GM13977 (cell line): ENCODE results near the gene EIF4E1B.

ENCODE experiments used
- DNase-seq: peaks from one replicate; pipeline ENCODE4 v3.0.0; 2012; ENCODE audit warnings: low spot score
- in situ Hi-C: fragments of 300-500 bp; cut with MboI; formaldehyde crosslinking; loops from one replicate; pipeline ENCODE4 v1.12.0; 2022; ENCODE audit warnings: low sequenced_read_pairs, low pct_unique_long_range_greater_than_20kb, mixed read lengths, inconsistent platforms; ENCODE audit not compliant: unreplicated experiment
- TF ChIP-seq, protein P1 (sequence below): IDR thresholded peaks from 2 replicates; pipeline ENCODE4 v1.5.1; 2012; ENCODE audit warnings: mild to moderate bottlenecking, control low read depth; ENCODE audit not compliant: insufficient read depth; ENCODE audit errors: extremely low read depth, missing control alignments

Gene EIF4E1B

DNA sequence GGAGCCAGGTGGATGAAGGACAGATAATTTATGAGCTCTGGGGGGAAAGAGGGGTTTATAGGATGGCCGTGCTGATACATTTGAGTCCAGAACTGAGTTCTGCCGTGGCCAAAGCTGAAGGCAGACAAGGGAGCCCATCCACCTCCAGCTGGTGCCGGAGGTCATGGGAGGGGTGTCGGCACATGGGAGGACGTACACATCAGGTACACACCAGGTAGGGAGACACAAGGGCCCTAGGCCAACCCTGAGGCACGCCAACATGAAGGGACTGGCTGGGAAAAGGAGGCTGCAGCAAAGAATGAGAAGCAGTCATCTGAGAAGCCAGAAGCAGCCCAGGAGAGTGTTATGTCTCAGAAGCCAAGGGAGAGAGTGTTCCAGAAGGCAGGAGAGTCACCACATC, 18.5 kb upstream of the EIF4E1B start:
- in situ Hi-C loops: no loop called here
- TF ChIP-seq, protein P1, sequence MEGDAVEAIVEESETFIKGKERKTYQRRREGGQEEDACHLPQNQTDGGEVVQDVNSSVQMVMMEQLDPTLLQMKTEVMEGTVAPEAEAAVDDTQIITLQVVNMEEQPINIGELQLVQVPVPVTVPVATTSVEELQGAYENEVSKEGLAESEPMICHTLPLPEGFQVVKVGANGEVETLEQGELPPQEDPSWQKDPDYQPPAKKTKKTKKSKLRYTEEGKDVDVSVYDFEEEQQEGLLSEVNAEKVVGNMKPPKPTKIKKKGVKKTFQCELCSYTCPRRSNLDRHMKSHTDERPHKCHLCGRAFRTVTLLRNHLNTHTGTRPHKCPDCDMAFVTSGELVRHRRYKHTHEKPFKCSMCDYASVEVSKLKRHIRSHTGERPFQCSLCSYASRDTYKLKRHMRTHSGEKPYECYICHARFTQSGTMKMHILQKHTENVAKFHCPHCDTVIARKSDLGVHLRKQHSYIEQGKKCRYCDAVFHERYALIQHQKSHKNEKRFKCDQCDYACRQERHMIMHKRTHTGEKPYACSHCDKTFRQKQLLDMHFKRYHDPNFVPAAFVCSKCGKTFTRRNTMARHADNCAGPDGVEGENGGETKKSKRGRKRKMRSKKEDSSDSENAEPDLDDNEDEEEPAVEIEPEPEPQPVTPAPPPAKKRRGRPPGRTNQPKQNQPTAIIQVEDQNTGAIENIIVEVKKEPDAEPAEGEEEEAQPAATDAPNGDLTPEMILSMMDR: no peak
- DNase-seq: no peak

DNA sequence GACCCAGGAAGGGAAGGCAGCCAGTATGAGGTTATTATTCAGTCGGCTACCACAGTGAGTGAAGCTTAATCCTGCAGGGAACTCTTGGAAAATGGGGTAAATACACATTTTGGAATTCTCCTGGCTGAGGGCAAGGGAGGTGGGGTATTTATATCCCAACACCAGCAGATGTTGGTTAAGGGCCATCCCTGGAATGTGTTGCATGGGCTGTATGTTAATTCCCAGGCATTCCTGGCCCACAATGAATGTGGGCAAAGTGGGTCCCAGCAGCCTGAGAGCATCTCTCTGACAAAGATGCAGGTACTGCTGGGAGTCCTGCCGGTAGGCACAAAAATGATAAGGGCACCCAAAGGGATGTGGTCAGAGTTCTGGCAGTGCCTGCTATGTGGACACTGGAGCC, 17.6 kb upstream of the EIF4E1B start:
- in situ Hi-C loops: no loop called here
- TF ChIP-seq, protein P1: no peak
- DNase-seq: no peak

DNA sequence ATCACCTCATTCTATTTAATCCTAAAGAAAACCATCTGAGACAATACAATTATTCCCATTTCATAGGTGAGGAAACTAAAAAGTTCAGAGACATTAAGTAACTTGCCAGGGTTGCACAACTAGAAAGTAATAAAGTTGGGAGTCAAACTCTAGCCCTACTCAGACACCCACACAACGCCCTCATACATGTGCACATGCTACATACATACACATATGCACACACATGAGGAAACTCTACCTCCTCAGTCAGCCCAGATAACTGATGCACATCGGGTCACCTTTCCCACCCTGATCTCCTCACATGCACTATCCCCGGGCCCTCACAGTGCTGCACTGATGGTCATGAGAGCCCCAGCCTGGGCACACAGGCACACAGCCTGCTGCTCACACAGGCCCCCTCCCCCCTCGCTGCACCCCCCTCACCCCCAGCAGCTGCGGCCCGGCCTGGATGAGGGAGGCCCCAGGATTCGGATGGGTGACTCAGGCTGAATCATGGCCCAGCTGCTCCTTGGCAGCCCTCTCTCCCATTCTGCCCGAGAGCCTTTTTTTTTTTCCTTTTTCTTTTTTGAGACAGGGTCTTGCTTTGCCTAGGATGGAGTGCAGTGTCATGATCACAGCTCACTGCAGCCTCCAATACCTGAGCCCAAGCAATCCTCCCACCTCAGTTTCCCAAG, 15.5 kb upstream of the EIF4E1B start:
- in situ Hi-C loops: no loop called here
- DNase-seq: no peak
- TF ChIP-seq, protein P1: no peak

DNA sequence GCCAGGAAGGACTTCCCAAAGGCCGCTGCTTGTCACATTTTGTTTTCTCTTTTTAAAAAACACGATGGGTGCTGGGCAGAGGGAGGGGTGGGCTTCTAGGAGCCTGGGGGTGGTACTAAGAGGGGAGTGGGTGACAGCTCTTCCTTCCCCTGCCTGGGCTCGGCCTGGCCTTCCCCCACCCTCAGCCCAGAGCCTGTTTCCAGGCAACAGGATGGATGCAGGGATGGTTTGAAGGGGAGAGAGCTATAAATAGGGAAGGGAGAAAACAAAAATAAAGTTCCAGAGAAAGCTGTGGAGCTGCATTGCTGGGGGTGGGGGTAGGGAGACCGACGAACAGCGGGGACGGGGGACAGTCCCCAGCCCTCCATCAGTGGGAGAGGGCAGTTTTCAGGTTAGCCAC, 14.0 kb upstream of the EIF4E1B start:
- TF ChIP-seq, protein P1: no peak
- no peak for DNase-seq
- in situ Hi-C loops: no loop called here

DNA sequence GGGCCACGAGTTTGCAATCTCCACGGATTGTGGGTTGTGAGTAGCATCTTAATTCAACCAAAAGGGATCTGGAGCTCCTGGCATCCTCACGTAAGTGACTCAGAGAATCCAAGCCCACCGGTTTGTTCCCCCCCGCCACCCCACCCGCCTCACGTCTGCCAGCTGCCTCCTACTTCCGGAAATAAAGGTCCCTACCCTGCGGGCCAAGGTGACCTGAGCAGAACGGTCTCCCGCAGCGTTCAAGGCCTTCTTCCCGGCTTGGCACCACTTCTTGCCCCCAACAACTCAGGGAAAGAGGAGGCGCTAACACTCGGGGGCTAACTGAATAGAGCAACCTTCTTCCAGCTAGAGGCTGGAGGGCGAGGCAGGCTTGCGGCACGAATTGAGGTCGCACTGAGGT, 11.7 kb upstream of the EIF4E1B start:
- in situ Hi-C loops: no loop called here
- DNase-seq: no peak
- TF ChIP-seq, protein P1: no peak

DNA sequence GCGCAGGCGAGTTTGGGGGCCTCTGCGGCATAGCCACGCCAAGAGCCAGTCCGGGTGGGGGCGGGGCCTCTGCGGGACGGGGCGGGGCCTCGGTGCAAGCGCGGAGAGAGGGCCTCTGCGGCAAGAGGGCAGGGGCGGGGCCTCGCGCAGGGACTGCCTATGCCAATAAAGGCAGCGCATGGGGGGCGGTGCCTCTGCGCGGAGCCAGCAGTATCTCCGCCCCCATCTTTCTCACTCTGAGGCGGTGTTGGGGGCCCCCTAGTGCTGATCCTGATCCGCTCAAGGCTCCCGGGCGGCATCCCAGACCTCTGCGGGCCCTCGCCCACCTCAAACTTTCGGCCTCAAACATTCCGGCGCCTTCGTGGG, 11.3 kb upstream of the EIF4E1B start:
- DNase-seq: peak; percentile 98
- in situ Hi-C loops: no loop called here
- TF ChIP-seq, protein P1: peak; percentile 49
